KOPT-K1 (cell line): Measurements from ENCODE around the gene RSPH9.

Source experiments
- H3K27ac ChIP-seq: fragments of 200-600 bp; sonication (generic); 2 replicates; pipeline ENCODE4 v1.5.1; 2016; ENCODE audit warnings: antibody characterized with exemption, mild to moderate bottlenecking, low read depth, low read length; ENCODE audit not compliant: poor library complexity, severe bottlenecking
- H3K36me3 ChIP-seq: fragments of 200-600 bp; sonication (generic); 2 replicates; pipeline ENCODE4 v1.5.1; 2017; ENCODE audit warnings: antibody characterized with exemption, mild to moderate bottlenecking, low read length, moderate library complexity; ENCODE audit not compliant: insufficient read depth
- H3K9me3 ChIP-seq: fragments of 200-600 bp; sonication (generic); 2 replicates; pipeline ENCODE4 v1.5.1; 2017; ENCODE audit warnings: antibody characterized with exemption, low read length, mild to moderate bottlenecking; ENCODE audit not compliant: insufficient read depth, poor library complexity, severe bottlenecking

Gene RSPH9

DNA sequence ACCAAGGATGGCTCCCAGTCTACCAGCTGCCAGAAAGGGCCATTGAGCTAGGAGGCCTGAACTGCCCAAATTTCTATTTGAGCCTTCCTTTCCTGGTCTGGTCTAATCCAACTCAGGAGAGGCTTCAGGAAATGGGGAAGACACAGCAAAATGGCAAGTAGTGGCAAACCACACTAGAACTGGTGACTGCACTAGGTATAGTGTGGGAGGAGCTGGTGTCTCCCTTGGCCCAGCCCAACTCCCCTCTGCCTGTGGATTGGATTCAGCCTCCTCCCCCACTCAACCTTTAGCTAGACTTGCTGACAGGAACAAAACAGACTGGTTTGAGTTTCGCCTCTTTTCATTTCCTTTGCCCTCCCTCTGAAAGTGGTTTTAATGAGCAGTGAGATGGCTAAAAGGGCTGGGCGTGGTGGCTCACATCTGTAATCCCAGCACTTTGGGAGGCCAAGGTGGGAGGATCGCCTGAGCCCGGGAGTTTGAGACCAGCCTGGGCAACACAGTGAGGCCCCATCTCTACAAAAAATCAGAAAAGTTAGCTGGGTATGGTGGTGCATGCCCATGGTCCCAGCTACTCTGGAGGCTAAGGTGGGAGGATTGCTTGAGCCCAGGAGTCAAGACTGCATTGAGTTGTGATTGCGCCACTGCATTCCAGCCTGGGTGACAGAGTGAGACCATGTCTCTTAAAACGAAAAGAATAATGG lies 25.2 kb downstream of the RSPH9 start:
- no peak overlapping the region for H3K27ac ChIP-seq
- H3K9me3 ChIP-seq, result no peaks in the 10 kb centered on the region
- H3K36me3 ChIP-seq, result peaks cover 53% of the 10 kb centered on the region

DNA sequence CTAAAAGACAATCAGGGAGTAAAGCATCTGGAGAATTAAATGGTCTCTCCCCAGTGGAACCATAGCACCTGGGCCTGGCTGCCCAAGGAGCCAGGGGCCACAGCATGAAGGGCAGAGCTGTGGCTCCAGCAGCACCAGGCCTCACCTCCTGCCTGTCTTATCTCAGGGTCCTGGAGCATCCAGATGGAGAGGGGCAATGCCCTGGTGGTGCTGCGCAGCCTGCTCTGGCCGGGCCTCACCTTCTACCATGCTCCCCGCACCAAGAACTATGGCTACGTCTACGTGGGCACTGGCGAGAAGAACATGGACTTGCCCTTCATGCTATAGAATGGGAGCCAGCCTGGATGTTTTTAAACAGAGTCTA lies 25.8 kb downstream of the RSPH9 start:
- peaks cover 59% of the 10 kb centered on the region for H3K36me3 ChIP-seq
- H3K9me3 ChIP-seq, result no peaks in the 10 kb centered on the region
- H3K27ac ChIP-seq, result no peak overlapping the region

DNA sequence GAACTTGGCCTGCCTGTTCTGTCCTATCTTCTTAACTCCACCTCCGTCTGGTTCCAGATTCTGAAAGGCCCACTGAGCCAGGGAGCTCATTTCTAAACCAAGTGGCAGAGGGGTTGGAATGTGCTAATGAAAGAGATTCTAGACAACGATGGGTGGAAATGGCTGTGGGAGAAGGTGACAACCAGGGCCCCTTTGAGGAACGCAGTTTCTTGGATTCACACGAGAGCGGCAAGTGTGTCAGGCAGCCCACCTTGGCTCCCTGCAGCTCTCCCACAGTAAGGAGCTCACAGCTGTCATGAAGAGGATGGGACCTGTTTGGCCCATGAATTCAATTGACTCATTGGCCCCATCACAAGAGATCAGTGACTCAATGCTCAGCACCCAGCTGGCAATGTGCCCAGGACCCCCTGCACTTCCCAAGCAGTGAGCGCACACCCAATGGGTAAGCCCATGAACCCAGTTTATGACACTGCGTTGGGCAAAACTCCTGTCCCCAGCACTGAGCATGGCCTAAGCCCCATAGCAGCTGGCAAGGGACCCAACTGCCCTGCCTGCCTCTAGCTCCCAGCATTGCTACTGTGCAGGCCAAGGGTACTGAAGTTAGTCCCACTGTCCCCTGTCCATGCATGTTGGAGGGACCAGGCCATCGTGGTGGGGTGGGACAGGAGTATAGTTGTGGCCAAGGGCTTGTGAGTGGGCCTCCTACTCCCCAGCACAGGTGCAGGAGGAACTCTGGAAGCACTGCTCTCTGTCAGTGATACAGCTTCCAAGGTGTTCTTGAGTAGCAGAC lies 26.4 kb downstream of the RSPH9 start:
- H3K27ac ChIP-seq, result no peak overlapping the region
- H3K36me3 ChIP-seq, result peaks cover 65% of the 10 kb centered on the region
- no peaks in the 10 kb centered on the region for H3K9me3 ChIP-seq

DNA sequence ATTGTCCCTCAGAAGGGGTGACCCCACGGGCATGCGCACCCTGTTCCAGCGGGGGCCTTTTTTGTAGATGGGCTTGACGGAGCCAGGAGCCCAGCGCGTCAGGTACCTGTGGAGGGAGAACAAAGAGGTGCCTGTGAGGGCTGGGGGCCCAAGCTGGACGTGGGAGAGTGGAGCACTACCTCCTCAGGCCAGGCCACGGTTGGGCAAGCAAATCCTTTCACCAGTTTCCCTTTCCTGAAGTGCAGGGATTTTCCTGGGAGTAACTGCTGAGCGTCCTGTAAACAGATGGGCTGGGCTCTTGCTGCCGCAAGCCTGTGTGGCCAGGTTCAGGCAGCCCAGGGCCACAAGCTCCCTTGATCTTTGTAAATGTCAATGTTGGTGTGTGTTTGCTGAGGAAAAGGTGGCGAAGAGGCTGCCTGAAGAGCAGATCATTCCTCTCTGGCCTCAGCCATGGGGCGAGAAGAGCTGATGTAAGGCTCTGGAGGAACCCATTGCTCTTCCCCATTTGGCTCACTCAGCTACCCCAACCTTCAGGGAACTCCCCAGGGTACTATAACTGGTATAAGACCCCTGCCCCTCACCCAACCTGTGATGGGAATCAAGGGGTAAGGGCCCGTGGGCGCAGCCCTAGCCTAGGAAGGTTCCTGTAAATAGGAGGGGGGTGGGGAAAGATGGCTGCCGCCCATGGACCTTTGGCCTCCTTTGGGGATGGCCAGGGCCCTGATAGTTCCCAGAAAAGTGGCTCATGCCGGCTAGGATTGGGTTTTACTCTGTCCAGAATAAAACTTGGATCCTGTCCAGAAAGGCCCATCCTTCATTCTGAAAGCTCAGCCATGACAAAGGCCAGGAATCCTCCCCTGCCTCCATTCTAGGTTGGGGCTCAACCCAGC lies 27.2 kb downstream of the RSPH9 start:
- H3K27ac ChIP-seq, result no peak overlapping the region
- no peaks in the 10 kb centered on the region for H3K9me3 ChIP-seq
- H3K36me3 ChIP-seq, result peaks cover 73% of the 10 kb centered on the region

DNA sequence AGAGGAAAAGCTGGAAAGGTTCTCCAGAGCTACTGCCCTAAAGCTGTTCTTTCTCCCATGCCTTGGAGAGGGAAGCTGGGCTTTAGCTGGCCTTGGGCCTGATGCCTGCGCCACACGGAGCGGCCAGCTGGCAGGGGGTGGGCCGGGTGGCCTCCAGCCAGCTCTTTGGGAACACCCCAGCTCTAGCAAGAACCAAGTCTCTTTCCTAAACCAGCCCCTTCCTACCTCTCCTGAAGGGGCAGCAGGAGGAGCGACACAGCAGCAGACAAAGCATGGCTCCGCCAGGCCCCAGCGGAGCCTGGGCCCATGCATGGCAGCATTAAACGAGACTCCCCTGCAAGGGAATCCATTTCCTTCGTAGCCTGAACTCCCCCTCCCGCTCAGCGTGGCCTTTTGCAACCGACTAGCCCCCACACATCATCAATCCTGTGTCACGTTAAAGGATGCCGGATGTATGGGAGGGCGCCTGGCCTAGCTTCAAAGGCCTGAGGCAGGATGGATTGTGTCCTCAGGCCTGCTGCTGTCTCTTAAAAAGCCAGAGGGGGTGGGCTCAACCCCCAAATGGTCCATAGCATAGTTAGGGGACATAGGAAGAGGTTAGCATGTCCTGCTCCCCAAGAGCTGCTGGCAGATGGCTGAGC lies 28.7 kb downstream of the RSPH9 start:
- Histone ChIP-seq H3K36me3 (peaks cover 88% of the 10 kb centered on the region), H3K27ac (no peak overlapping the region), H3K9me3 (no peaks in the 10 kb centered on the region)

DNA sequence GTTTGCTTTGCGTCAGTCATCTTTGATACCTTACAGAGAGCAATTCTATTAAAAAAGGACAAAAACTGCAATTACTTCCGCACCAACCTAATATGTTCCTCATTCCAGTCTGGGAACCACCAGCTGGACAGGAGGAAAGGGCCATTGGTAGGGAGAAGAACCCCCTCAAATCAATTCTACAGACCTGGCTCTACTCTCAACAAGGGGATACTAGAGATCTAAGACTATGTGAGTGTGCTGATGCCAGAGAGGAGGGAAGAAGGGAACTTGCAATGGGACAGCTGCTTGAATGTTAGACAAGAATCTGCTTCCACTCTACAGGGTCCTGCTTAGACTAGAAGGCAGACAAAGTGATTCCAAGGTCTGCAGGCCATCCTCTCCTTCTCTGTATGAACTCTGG lies 29.5 kb downstream of the RSPH9 start:
- Histone ChIP-seq H3K27ac (no peak overlapping the region), H3K9me3 (no peaks in the 10 kb centered on the region), H3K36me3 (peaks cover 95% of the 10 kb centered on the region)

DNA sequence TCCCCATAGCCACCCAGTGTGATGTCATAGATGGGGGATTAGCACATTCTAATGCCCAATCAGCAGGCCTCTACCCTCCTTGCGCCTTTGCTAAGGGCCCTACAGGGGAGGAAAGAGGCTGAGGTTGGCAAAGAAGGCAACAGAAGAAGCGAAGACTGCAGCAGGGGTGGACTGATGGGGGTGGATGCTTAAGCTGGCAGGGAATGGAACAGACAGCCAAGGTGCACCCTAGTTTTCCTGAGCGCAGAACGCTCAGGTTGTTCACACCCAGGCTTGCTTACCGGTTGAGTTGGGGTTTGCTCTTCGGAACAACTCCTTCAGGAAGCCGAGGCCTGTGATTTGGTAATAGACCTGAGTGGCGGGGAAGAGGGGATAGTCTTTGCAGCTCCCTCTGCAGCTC lies 30.1 kb downstream of the RSPH9 start:
- no peak overlapping the region for H3K27ac ChIP-seq
- peaks cover 99% of the 10 kb centered on the region for H3K36me3 ChIP-seq
- no peaks in the 10 kb centered on the region for H3K9me3 ChIP-seq

DNA sequence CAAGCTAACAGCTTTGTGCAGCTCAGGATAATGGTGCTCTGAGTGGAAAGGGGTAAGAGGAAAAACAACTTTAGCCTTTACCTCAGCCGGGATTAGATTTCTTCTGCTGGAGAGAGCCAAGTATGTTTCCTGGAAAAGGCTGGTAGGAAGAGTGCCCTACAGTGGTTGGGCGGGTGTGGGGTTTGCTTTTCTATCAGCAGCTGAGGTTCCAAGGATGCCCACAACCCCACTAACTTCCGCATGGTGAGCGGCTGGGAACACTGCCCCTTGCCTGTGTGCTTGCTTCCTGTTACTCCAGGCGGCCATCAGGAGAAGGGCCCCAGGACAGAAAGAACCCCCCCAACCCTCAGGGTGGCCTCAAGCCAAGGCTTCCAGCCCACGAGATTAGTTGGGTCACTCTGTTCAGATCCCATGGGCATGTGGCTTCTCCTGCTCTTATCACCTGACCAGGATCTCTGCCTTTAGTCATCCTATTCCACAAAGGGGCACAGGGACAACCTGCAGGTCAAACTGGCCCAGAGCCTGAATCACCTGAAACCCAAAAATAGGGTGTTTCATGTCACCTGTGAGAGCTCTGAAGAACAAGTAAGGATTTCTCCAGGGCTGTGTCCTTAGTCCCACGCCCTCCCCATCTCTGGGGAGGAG lies 32.2 kb downstream of the RSPH9 start:
- Histone ChIP-seq H3K36me3 (peaks cover 100% of the 10 kb centered on the region), H3K27ac (no peak overlapping the region), H3K9me3 (no peaks in the 10 kb centered on the region)

DNA sequence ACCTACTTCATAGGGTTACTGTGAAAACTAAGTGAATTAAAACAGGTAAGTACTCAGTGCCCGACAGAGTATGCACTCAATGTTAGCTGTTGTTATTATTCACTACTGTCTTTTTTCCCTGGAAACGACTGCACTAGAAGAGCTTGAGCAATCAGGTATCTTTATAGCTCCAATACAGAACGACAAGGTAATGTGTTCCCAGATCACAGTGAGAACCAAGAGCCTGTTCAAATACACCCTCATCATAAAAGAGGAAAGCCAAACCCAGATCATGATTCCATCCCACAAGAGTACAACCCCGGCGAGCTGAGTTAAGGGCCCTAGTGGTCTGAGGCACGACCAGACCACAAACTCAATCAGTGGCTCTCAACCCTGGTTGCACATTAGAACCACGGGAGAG lies 32.9 kb downstream of the RSPH9 start:
- H3K9me3 ChIP-seq, result no peaks in the 10 kb centered on the region
- no peak overlapping the region for H3K27ac ChIP-seq
- peaks cover 100% of the 10 kb centered on the region for H3K36me3 ChIP-seq

DNA sequence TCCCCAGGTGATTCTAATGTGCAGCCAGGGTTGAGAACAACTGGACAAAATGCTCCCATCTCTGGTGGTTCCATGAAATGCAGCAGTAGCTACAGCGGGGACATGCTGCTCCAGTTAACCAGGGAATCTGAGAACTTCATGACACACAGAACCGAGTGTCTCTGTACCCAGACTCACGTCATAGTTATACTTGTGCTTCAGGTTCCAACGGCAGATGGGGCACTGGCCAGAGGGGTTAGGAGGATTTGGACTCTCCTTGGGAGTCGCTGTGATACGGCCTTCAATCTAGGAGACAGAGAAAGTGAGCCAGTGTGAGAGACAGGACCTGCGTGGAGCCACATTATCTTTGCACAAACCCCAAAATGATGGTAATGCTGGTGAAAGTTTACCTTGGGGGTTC lies 33.5 kb downstream of the RSPH9 start:
- Histone ChIP-seq H3K36me3 (peaks cover 100% of the 10 kb centered on the region), H3K27ac (no peak overlapping the region)

DNA sequence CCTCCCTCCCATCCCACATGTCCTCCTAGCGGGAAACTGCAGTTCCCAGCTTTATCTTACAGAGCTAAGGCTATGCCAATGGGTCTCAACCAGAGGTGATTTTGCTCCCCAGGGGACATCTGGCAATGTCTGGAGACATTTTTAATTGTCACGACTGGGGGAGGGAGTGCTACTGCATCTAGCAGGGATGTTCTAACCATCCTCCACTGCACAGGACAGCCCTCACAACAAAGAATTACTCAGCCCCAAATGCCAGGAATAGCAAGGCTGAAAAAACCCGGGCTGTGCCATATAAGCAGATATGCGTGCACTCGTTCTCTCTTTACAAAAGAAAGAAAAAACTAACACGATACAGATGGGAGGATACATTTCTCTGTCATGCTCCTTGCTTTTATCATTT lies 34.2 kb downstream of the RSPH9 start:
- Histone ChIP-seq H3K36me3 (peaks cover 100% of the 10 kb centered on the region), H3K9me3 (no peaks in the 10 kb centered on the region), H3K27ac (no peak overlapping the region)

More for the DNA sequence above, 33.5 kb downstream of the RSPH9 start:
- no peaks in the 10 kb centered on the region for H3K9me3 ChIP-seq

DNA sequence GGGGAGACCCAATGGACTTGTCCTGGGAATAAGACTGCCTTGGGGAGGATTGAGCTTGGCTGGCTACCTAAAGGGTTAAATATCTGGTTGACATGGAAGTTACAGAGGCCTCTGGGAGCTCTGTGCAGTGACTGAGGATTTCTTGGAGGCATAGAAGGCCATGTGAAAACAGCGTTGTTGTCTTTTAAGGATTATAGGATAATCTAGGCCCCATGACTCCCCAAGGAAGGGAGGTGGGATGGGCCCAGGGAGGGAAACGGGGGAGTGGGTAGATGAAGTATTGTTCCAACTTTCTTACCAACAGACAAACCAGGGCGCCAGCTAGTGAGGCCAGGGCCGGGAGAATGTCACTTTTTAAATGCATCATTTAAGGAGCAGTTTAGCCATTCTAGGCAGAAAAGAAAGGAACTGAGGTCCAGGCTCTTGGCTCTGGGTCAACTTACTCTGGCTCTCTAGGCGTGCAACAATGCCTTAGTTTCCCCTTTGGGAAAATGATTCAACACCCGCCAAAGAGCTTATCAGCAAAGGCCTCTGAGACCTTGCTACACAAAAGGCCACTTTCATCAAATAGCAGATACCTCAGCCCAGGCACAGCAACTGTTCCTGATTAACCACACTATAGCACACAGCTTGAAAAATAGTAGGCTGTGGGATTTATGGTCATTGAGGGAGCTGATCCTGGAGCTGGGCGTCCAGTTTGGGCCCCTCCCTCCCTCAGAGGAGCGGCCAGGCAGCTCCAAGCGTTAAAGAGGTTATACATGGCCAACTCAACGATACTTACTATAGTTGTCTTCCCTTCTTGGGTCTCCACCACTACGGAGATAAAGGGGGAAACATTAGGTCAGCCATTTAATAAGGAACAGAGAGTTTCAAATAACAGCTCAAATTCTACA lies 35.7 kb downstream of the RSPH9 start:
- no peaks in the 10 kb centered on the region for H3K9me3 ChIP-seq
- peaks cover 88% of the 10 kb centered on the region for H3K36me3 ChIP-seq
- no peak overlapping the region for H3K27ac ChIP-seq

DNA sequence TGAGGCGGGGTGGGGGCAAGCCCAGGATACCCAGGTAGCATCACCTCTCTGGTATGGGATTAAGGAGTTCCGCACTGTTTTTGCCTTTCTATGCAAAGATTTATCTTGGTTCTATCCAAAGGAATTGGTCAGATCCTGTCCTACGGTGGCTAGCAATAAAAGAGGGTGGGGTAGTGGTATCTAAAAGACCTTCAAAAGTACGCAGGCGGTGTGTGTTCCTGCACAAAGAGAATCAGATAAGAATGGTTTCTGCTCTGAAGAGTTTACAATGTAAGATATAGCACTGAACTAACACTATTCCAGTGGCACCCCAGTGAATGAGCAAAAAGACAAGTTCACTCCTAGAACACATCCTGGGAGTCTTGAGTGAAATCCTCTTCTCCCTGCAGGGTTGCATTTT lies 36.5 kb downstream of the RSPH9 start:
- Histone ChIP-seq H3K27ac (no peak overlapping the region), H3K36me3 (peaks cover 81% of the 10 kb centered on the region), H3K9me3 (no peaks in the 10 kb centered on the region)
